ENCODE results near the gene SMPD1. TPM values are rescaled to one million over a fixed set of nuclear protein-coding genes. Genes with fewer than 3 reads are reported as not detected.
A peak's percentile ranks its signal among the peaks of the same experiment; 100 is the strongest.
"Not testable (repeated sequence)": the region's sequence is repeated elsewhere in the genome, so short reads cannot be mapped to it uniquely, and the experiment has no call there.

The SMPD1 gene
- total RNA-seq, 1 donor from 2014 or later = 34.4 TPM

- no peak for DNase-seq (ENCODE audit: low spot score)
These were observed 1.5 kb upstream of the SMPD1 start for GRCh38 chr11:6388748-6389147.

GRCh38 chr11:6390718-6391469, 620 bp downstream of the SMPD1 start:
- DNase-seq (ENCODE audit: low spot score) = no peak

- DNase-seq (ENCODE audit: low spot score) = no peak
These were observed 1.4 kb downstream of the SMPD1 start for GRCh38 chr11:6391537-6392134.

GRCh38 chr11:6392251-6392650, 2.0 kb downstream of the SMPD1 start:
- DNase-seq (ENCODE audit: low spot score) = not testable (repeated sequence)

GRCh38 chr11:6393989-6394670, 3.9 kb downstream of the SMPD1 start:
- no peak for DNase-seq (ENCODE audit: low spot score)

GRCh38 chr11:6395470-6396060, 5.3 kb downstream of the SMPD1 start:
- no peak for DNase-seq (ENCODE audit: low spot score)

GRCh38 chr11:6397156-6397555, 6.9 kb downstream of the SMPD1 start:
- DNase-seq (ENCODE audit: low spot score) = peak; percentile 26

GRCh38 chr11:6397636-6398035, 7.4 kb downstream of the SMPD1 start:
- DNase-seq (ENCODE audit: low spot score) = peak; percentile 37

GRCh38 chr11:6400431-6401345, 10.4 kb downstream of the SMPD1 start:
- no peak for DNase-seq (ENCODE audit: low spot score)

- DNase-seq (ENCODE audit: low spot score) = no peak
These were observed 11.2 kb downstream of the SMPD1 start for GRCh38 chr11:6401464-6401863.

- DNase-seq (ENCODE audit: low spot score) = peak; percentile 81
These were observed 11.8 kb downstream of the SMPD1 start for GRCh38 chr11:6402061-6402470.

GRCh38 chr11:6402561-6402981, 12.3 kb downstream of the SMPD1 start:
- peak; percentile 57 for DNase-seq (ENCODE audit: low spot score)

GRCh38 chr11:6403539-6403938, 13.3 kb downstream of the SMPD1 start:
- peak; percentile 69 for DNase-seq (ENCODE audit: low spot score)

- peak; percentile 83 for DNase-seq (ENCODE audit: low spot score)
These were observed 14.2 kb downstream of the SMPD1 start for GRCh38 chr11:6404342-6405051.

- peak; percentile 83 for DNase-seq (ENCODE audit: low spot score)
These were observed 14.9 kb downstream of the SMPD1 start for GRCh38 chr11:6405052-6405667.

- peak; percentile 28 for DNase-seq (ENCODE audit: low spot score)
These were observed 15.6 kb downstream of the SMPD1 start for GRCh38 chr11:6405846-6406245.

GRCh38 chr11:6406370-6406769, 16.1 kb downstream of the SMPD1 start:
- DNase-seq (ENCODE audit: low spot score) = no peak

GRCh38 chr11:6410695-6411430, 20.6 kb downstream of the SMPD1 start:
- DNase-seq (ENCODE audit: low spot score) = peak; percentile 83

- peak; percentile 68 for DNase-seq (ENCODE audit: low spot score)
These were observed 21.3 kb downstream of the SMPD1 start for GRCh38 chr11:6411594-6412031.
